Gastrocnemius medialis (tissue), 4 donors: ENCODE measurements around the gene TESK2. TPM values are rescaled to one million over a fixed set of nuclear protein-coding genes. Genes with fewer than 3 reads are reported as not detected.

Source experiments
- ATAC-seq, 2 donors: fragments of 150-250 bp; one replicate each; pipeline ENCODE4 v1.9.1; 2016
- DNase-seq, 2 donors: peaks; one replicate each; pipeline ENCODE4 v3.0.0-alpha.2; 2019
- H3K27ac ChIP-seq, 4 donors: fragments of 200-600 bp; sonication (generic); 1 replicate in 1 of 4; 2 replicates in 3 of 4; pipeline ENCODE4 v1.5.1; 2016 to 2018; ENCODE audit warnings: mild to moderate bottlenecking in 2 of 4, moderate library complexity in 1 of 4
- H3K27me3 ChIP-seq, 3 donors: fragments of 200-600 bp; sonication (generic) in 2 of 3; 1 replicate in 1 of 3; 2 replicates in 2 of 3; pipeline versions ENCODE4 v1.5.1 to v1.6.0; 2016 to 2019; ENCODE audit warnings: mild to moderate bottlenecking in 1 of 3, moderate library complexity in 1 of 3
- H3K36me3 ChIP-seq, 2 donors: fragments of 200-600 bp; sonication (generic) in 1 of 2; one replicate each; pipeline ENCODE4 v1.5.1; 2017 to 2018
- H3K4me1 ChIP-seq, 2 donors: fragments of 200-600 bp; sonication (generic) in 1 of 2; one replicate each; pipeline ENCODE4 v1.5.1; 2016 to 2017; ENCODE audit warnings: mild to moderate bottlenecking in 2 of 2
- H3K4me3 ChIP-seq, 4 donors: fragments of 200-600 bp; sonication (generic) in 3 of 4; 1 replicate in 1 of 4; 2 replicates in 3 of 4; pipeline ENCODE4 v1.5.1; 2016 to 2019; ENCODE audit warnings: mild to moderate bottlenecking in 2 of 4
- H3K9me3 ChIP-seq, 3 donors: fragments of 200-600 bp; sonication (generic) in 2 of 3; 1 replicate in 1 of 3; 2 replicates in 2 of 3; pipeline ENCODE4 v1.5.1; 2016 to 2019
- CTCF ChIP-seq, 5 experiments: fragments of 450-650 bp in 3 of 5; fragments of 200-600 bp in 2 of 5; sonication (generic) in 2 of 5; IDR thresholded peaks in 4 of 5; conservative IDR thresholded peaks in 1 of 5; 1 replicate in 4 of 5; 2 replicates in 1 of 5; pipeline ENCODE4 v1.5.1; 2016 to 2019; ENCODE audit warnings: antibody characterized with exemption in 5 of 5, mild to moderate bottlenecking in 3 of 5, moderate library complexity in 3 of 5
- POLR2A ChIP-seq, 2 donors: fragments of 450-650 bp; IDR thresholded peaks; one replicate each; pipeline ENCODE4 v1.6.1; 2017; ENCODE audit warnings: antibody characterized with exemption in 2 of 2, mild to moderate bottlenecking in 2 of 2, moderate library complexity in 2 of 2
- in situ Hi-C, 4 donors: fragments of 200-750 bp; cut with MboI; loops; one replicate each; pipeline versions ENCODE4 v1.15.0 to v1.8.0; 2017; ENCODE audit warnings: low sequenced_read_pairs in 4 of 4
- intact Hi-C: fragments of 100-400 bp; cut with DNase I; formaldehyde crosslinking; loops from one replicate; pipeline ENCODE4 v1.15.1; 2023; ENCODE audit warnings: low total_unique reads
- total RNA-seq, 4 donors: library from RNA; depleted of rRNA; stranded (reverse); fragments of >200 nt; gene quantifications; one replicate each; pipeline versions ENCODE4 v1.1.0 to v1.2.3, GENCODE V29; 2016

Gene TESK2
- total RNA-seq, 4 donors from 2014 or later = 3.4 to 5.8 (median 4.5) TPM

GRCh38 chr1:45458894-45459293 is 32.1 kb downstream of the TESK2 start:
- in situ Hi-C loops (no loop called here), intact Hi-C loops (no loop called here)
- DNase-seq (peak; percentile 11 to 66), ATAC-seq (peak; percentile 90 to 97)
- Histone ChIP-seq H3K4me3 (no peak overlapping the region), H3K27ac (peak overlapping the region; percentile 46 to 81 (median 67)), H3K27me3 (no peaks in the 10 kb centered on the region), H3K9me3 (no peaks in the 10 kb centered on the region), H3K36me3 (no peaks in the 10 kb centered on the region), H3K4me1 (peaks cover 5 to 10% of the 10 kb centered on the region in 2 donors)
- no peak for TF ChIP-seq POLR2A (IDR thresholded peaks at IDR 0.05)
- TF ChIP-seq CTCF (IDR thresholded peaks at IDR 0.05 in 4 of 5, conservative IDR thresholded peaks at IDR 0.05 in 1 of 5) = no peak

GRCh38 chr1:45456531-45456930 is 34.4 kb downstream of the TESK2 start:
- ATAC-seq (no peak), DNase-seq (no peak)
- Histone ChIP-seq H3K4me3 (no peak overlapping the region), H3K36me3 (no peaks in the 10 kb centered on the region), H3K9me3 (no peaks in the 10 kb centered on the region), H3K27me3 (no peaks in the 10 kb centered on the region), H3K27ac (no peak overlapping the region), H3K4me1 (peaks cover 5 to 10% of the 10 kb centered on the region in 2 donors)
- in situ Hi-C loops (no loop called here), intact Hi-C loops (no loop called here)
- no peak for TF ChIP-seq POLR2A (IDR thresholded peaks at IDR 0.05)
- TF ChIP-seq CTCF (IDR thresholded peaks at IDR 0.05 in 4 of 5, conservative IDR thresholded peaks at IDR 0.05 in 1 of 5) = no peak

GRCh38 chr1:45455162-45455561 is 35.8 kb downstream of the TESK2 start:
- no peaks in the 10 kb centered on the region for H3K27me3 ChIP-seq
- no peaks in the 10 kb centered on the region for H3K36me3 ChIP-seq
- H3K4me3 ChIP-seq = no peak overlapping the region
- H3K9me3 ChIP-seq = no peaks in the 10 kb centered on the region
- intact Hi-C loops = no loop called here
- in situ Hi-C loops = no loop called here
- TF ChIP-seq CTCF (IDR thresholded peaks at IDR 0.05 in 4 of 5, conservative IDR thresholded peaks at IDR 0.05 in 1 of 5) = no peak
- TF ChIP-seq POLR2A (IDR thresholded peaks at IDR 0.05) = no peak
- DNase-seq = no peak
- no peak overlapping the region for H3K27ac ChIP-seq
- no peak for ATAC-seq
- H3K4me1 ChIP-seq = peaks cover 5 to 10% of the 10 kb centered on the region in 2 donors

GRCh38 chr1:45454464-45454863 is 36.5 kb downstream of the TESK2 start:
- intact Hi-C loops (no loop called here), in situ Hi-C loops (no loop called here)
- Histone ChIP-seq H3K36me3 (no peaks in the 10 kb centered on the region), H3K9me3 (no peaks in the 10 kb centered on the region), H3K27ac (no peak overlapping the region), H3K4me1 (peaks cover 5 to 10% of the 10 kb centered on the region in 2 donors), H3K4me3 (no peak overlapping the region), H3K27me3 (no peaks in the 10 kb centered on the region)
- DNase-seq = no peak
- TF ChIP-seq POLR2A (IDR thresholded peaks at IDR 0.05) = no peak
- no peak for TF ChIP-seq CTCF (IDR thresholded peaks at IDR 0.05 in 4 of 5, conservative IDR thresholded peaks at IDR 0.05 in 1 of 5)
- no peak for ATAC-seq

GRCh38 chr1:45452503-45452902 is 38.5 kb downstream of the TESK2 start:
- TF ChIP-seq POLR2A (IDR thresholded peaks at IDR 0.05) = no peak
- TF ChIP-seq CTCF (IDR thresholded peaks at IDR 0.05 in 4 of 5, conservative IDR thresholded peaks at IDR 0.05 in 1 of 5) = no peak
- no peaks in the 10 kb centered on the region for H3K4me1 ChIP-seq
- H3K27ac ChIP-seq = no peak overlapping the region
- H3K36me3 ChIP-seq = no peaks in the 10 kb centered on the region
- H3K9me3 ChIP-seq = no peaks in the 10 kb centered on the region
- intact Hi-C loops (no loop called here), in situ Hi-C loops (no loop called here)
- H3K27me3 ChIP-seq = no peaks in the 10 kb centered on the region
- DNase-seq (no peak), ATAC-seq (no peak)
- no peak overlapping the region for H3K4me3 ChIP-seq
